ENCODE data around the gene ANK3.

The ANK3 gene

GRCh38 chr10:59977486-59977885 is 412.2 kb downstream of the ANK3 start:
- no peak for DNase-seq (ENCODE audit: low spot score)

GRCh38 chr10:59976909-59977308 is 412.8 kb downstream of the ANK3 start:
- no peak for DNase-seq (ENCODE audit: low spot score)
